B cell (primary cell): Measurements from ENCODE around the gene ADAM12. TPM values are rescaled to one million over a fixed set of nuclear protein-coding genes. Genes with fewer than 3 reads are reported as not detected.
A peak's percentile ranks its signal among the peaks of the same experiment; 100 is the strongest.

Experiments
- ATAC-seq: fragments of 200-7000 bp; cut with Tn5 transposase; one replicate; pipeline ENCODE4 v1.10.0; 2021; ENCODE audit warnings: low read depth, mild to moderate bottlenecking, moderate number of reproducible peaks, moderate library complexity
- CTCF ChIA-PET: fragments of 350-600 bp; sonication (Branson Sonifier 250); formaldehyde crosslinking; loops from one replicate; lab custom pipeline; 2021; ENCODE audit warnings: antibody characterized with exemption, inconsistent platforms; lab: Charles Lee
- POLR2A ChIA-PET: fragments of 350-600 bp; sonication (Branson Sonifier 250); formaldehyde crosslinking; loops from one replicate; lab custom pipeline; 2021; ENCODE audit warnings: antibody characterized with exemption; lab: Charles Lee
- DNase-seq: peaks from one replicate; pipeline ENCODE4 v3.0.0; 2013
- H2AFZ ChIP-seq: 2 replicates; pipeline ENCODE4 v1.6.1; 2012; ENCODE audit warnings: mild to moderate bottlenecking, low read depth, low read length; ENCODE audit not compliant: insufficient read depth, poor library complexity, severe bottlenecking
- H3K27ac ChIP-seq, 2 donors: 1 replicate in 1 of 2; 2 replicates in 1 of 2; pipeline ENCODE4 v1.5.1; 2012 to 2013; ENCODE audit warnings: low read length in 2 of 2, mild to moderate bottlenecking in 2 of 2, moderate library complexity in 1 of 2
- H3K27me3 ChIP-seq, 4 experiments: fragments of 200-600 bp in 1 of 4; sonication (generic) in 1 of 4; replicated peaks in 1 of 4; 1 replicate in 2 of 4; 2 replicates in 2 of 4; pipeline versions ENCODE4 v1.6.1 to v1.7.0; 2013 to 2016; ENCODE audit warnings: low read length in 3 of 4, mild to moderate bottlenecking in 2 of 4, mixed read lengths in 1 of 4, moderate library complexity in 1 of 4; ENCODE audit not compliant: insufficient read depth in 4 of 4, control insufficient read depth in 3 of 4; ENCODE audit errors: control extremely low read depth in 1 of 4
- H3K36me3 ChIP-seq, 2 experiments: replicated peaks in 1 of 2; 1 replicate in 1 of 2; 2 replicates in 1 of 2; pipeline versions ENCODE4 v1.6.1 to v1.7.1; 2013; ENCODE audit warnings: low read length in 1 of 2; ENCODE audit not compliant: insufficient read depth in 2 of 2, control insufficient read depth in 1 of 2; ENCODE audit errors: control extremely low read depth in 1 of 2, extremely low read depth in 1 of 2
- H3K4me1 ChIP-seq, 2 donors: fragments of 200-600 bp in 1 of 2; sonication (generic) in 1 of 2; 1 replicate in 1 of 2; 2 replicates in 1 of 2; pipeline versions ENCODE4 v1.5.1 to v1.6.1; 2013 to 2017; ENCODE audit warnings: low read length in 2 of 2; ENCODE audit not compliant: control insufficient read depth in 2 of 2, insufficient read depth in 2 of 2
- H3K4me2 ChIP-seq: replicated peaks from 2 replicates; pipeline ENCODE3; 2012; ENCODE audit warnings: mild to moderate bottlenecking, low read depth, low read length; ENCODE audit not compliant: poor library complexity, severe bottlenecking
- H3K4me3 ChIP-seq, 5 experiments: fragments of 200-600 bp in 1 of 5; sonication (generic) in 1 of 5; 1 replicate in 3 of 5; 2 replicates in 2 of 5; pipeline versions ENCODE4 v1.5.1 to v1.7.0; 2011 to 2016; ENCODE audit warnings: low read length in 4 of 5, mild to moderate bottlenecking in 4 of 5, low read depth in 2 of 5, control low read depth in 1 of 5, moderate library complexity in 1 of 5; ENCODE audit not compliant: insufficient read depth in 1 of 5; ENCODE audit errors: control extremely low read depth in 1 of 5, extremely low read depth in 1 of 5
- H3K79me2 ChIP-seq: fragments of 200-600 bp; sonication (generic); one replicate; pipeline ENCODE4 v1.6.0; 2016; ENCODE audit warnings: low read length; ENCODE audit not compliant: control insufficient read depth, insufficient read depth
- H3K9ac ChIP-seq: fragments of 200-600 bp; sonication (generic); 2 replicates; pipeline ENCODE4 v1.6.1; 2017; ENCODE audit warnings: mild to moderate bottlenecking, low read length, moderate library complexity
- H3K9me3 ChIP-seq, 3 donors: one replicate each; pipeline versions ENCODE4 v1.6.1 to v1.7.1; 2013; ENCODE audit warnings: low read length in 2 of 3; ENCODE audit not compliant: control insufficient read depth in 2 of 3, insufficient read depth in 1 of 3; ENCODE audit errors: control extremely low read depth in 1 of 3
- H4K20me1 ChIP-seq: 2 replicates; pipeline ENCODE4 v1.6.0; 2012; ENCODE audit warnings: mild to moderate bottlenecking, low read length; ENCODE audit not compliant: insufficient read depth, control insufficient read depth, poor library complexity, severe bottlenecking
- H3K27ac Mint-ChIP-seq: one replicate; pipeline ENCODE4 v1.8.0; 2021; ENCODE audit warnings: mixed read lengths
- H3K27me3 Mint-ChIP-seq: one replicate; pipeline ENCODE4 v1.8.0; 2021; ENCODE audit warnings: mixed read lengths
- H3K4me1 Mint-ChIP-seq: one replicate; pipeline ENCODE4 v1.8.0; 2021; ENCODE audit warnings: mixed read lengths
- H3K4me3 Mint-ChIP-seq: one replicate; pipeline ENCODE4 v1.8.0; 2021; ENCODE audit warnings: mixed read lengths
- H3K9me3 Mint-ChIP-seq: one replicate; pipeline ENCODE4 v1.8.0; 2022; ENCODE audit warnings: mixed read lengths; ENCODE audit not compliant: insufficient read depth
- CTCF ChIP-seq: fragments of 200-600 bp; IDR thresholded peaks from one replicate; pipeline ENCODE4 v1.8.0; 2022; ENCODE audit warnings: antibody characterized with exemption, mild to moderate bottlenecking
- EZH2 ChIP-seq: IDR thresholded peaks from 2 replicates; pipeline ENCODE4 v1.6.1; 2012; ENCODE audit warnings: borderline replicate concordance, low read depth, mild to moderate bottlenecking, moderate library complexity, low read length; ENCODE audit not compliant: insufficient read depth, poor library complexity, severe bottlenecking
- WGBS: methylation state at CpG from one replicate; pipeline ENCODE4 v1.1.5; 2013; ENCODE audit warnings: missing lambda C conversion rate; ENCODE audit not compliant: insufficient coverage; 5-methylcytosine and 5-hydroxymethylcytosine counted together
- intact Hi-C: fragments of 100-400 bp; cut with micrococcal nuclease; formaldehyde crosslinking; loops from one replicate; pipeline ENCODE4 v1.10.0; 2022
- polyA plus RNA-seq: library from polyadenylated mRNA; depleted of rRNA; stranded (reverse); fragments of >200 nt; gene quantifications from 2 replicates; pipeline ENCODE4 v1.2.3, GENCODE V29; 2012
- total RNA-seq, 2 donors: library from RNA; stranded (reverse); fragments of 120-200 nt in 1 of 2; gene quantifications; 1 replicate in 1 of 2; 2 replicates in 1 of 2; pipeline versions ENCODE4 v1.2.3 to v1.2.4, GENCODE V29; 2013 to 2022

Gene ADAM12
- total and polyA plus RNA-seq, 2 donors (not counting 1 experiment from before 2014, with no cell fraction given), result 0.01 to 0.22 TPM

GRCh38 chr10:126037946-126038345, 350.3 kb downstream of the ADAM12 start:
- H3K27ac ChIP-seq, result no peak overlapping the region
- H3K9ac ChIP-seq, result no peak overlapping the region
- CTCF ChIA-PET, result no interaction called here
- DNase-seq (peak; percentile 16), ATAC-seq (no peak)
- H3K9me3 ChIP-seq, result peaks cover 0 to 11% (median 0%) of the 10 kb centered on the region in 3 donors
- no peaks in the 10 kb centered on the region for H4K20me1 ChIP-seq
- intact Hi-C loops, result no loop called here
- TF ChIP-seq EZH2 (no peak), CTCF (no peak)
- no peaks in the 10 kb centered on the region for H3K36me3 ChIP-seq
- no peaks in the 10 kb centered on the region for H3K27me3 ChIP-seq
- Mint-ChIP-seq H3K4me3 (no peak overlapping the region), H3K27me3 (no peaks in the 10 kb centered on the region), H3K4me1 (peaks cover 64% of the 10 kb centered on the region), H3K9me3 (peaks cover 5% of the 10 kb centered on the region), H3K27ac (peak overlapping the region; percentile 73)
- WGBS, result 79% methylated on average over 10 of the region's 10 CpGs
- H3K4me2 ChIP-seq, result no peak overlapping the region
- H3K79me2 ChIP-seq, result no peaks in the 10 kb centered on the region
- POLR2A ChIA-PET, result interaction anchor here (1.4 kb wide), 1 partner anchor 41 kb away, joined by 6 read pairs; no protein-coding TSS in a partner anchor
- H3K4me3 ChIP-seq, result no peak overlapping the region
- no peak overlapping the region for H2AFZ ChIP-seq
- H3K4me1 ChIP-seq, result peaks cover 41 to 45% of the 10 kb centered on the region in 2 donors

GRCh38 chr10:126036515-126036914, 351.8 kb downstream of the ADAM12 start:
- H2AFZ ChIP-seq, result no peak overlapping the region
- Mint-ChIP-seq H3K9me3 (peaks cover 5% of the 10 kb centered on the region), H3K4me3 (peak overlapping the region; percentile 20), H3K27ac (peak overlapping the region; percentile 29), H3K27me3 (no peaks in the 10 kb centered on the region), H3K4me1 (peaks cover 50% of the 10 kb centered on the region)
- peaks cover 0 to 12% (median 0%) of the 10 kb centered on the region in 3 donors for H3K9me3 ChIP-seq
- H3K36me3 ChIP-seq, result no peaks in the 10 kb centered on the region
- ChIA-PET POLR2A (no interaction called here), CTCF (interaction anchor here (0.6 kb wide), 1 partner anchor 51 kb away, joined by 3 read pairs; no protein-coding TSS in a partner anchor)
- ATAC-seq, result peak; percentile 44
- intact Hi-C loops, result no loop called here
- peak overlapping the region in 1 of 2 donors; percentile 35 for H3K27ac ChIP-seq
- H3K4me3 ChIP-seq, result no peak overlapping the region
- H3K27me3 ChIP-seq, result no peaks in the 10 kb centered on the region
- peak; percentile 61 for DNase-seq
- peak overlapping the region; percentile 38 for H3K4me2 ChIP-seq
- no peaks in the 10 kb centered on the region for H3K79me2 ChIP-seq
- H4K20me1 ChIP-seq, result no peaks in the 10 kb centered on the region
- no peak overlapping the region for H3K9ac ChIP-seq
- TF ChIP-seq EZH2 (no peak), CTCF (no peak)
- peaks cover 28 to 33% of the 10 kb centered on the region in 2 donors for H3K4me1 ChIP-seq
- 0% methylated on average over 2 of the region's 5 CpGs for WGBS
